ENCODE measurements around the gene OMP.
"Not testable (repeated sequence)": the region's sequence is repeated elsewhere in the genome, so short reads cannot be mapped to it uniquely, and the experiment has no call there.

OMP gene

DNA sequence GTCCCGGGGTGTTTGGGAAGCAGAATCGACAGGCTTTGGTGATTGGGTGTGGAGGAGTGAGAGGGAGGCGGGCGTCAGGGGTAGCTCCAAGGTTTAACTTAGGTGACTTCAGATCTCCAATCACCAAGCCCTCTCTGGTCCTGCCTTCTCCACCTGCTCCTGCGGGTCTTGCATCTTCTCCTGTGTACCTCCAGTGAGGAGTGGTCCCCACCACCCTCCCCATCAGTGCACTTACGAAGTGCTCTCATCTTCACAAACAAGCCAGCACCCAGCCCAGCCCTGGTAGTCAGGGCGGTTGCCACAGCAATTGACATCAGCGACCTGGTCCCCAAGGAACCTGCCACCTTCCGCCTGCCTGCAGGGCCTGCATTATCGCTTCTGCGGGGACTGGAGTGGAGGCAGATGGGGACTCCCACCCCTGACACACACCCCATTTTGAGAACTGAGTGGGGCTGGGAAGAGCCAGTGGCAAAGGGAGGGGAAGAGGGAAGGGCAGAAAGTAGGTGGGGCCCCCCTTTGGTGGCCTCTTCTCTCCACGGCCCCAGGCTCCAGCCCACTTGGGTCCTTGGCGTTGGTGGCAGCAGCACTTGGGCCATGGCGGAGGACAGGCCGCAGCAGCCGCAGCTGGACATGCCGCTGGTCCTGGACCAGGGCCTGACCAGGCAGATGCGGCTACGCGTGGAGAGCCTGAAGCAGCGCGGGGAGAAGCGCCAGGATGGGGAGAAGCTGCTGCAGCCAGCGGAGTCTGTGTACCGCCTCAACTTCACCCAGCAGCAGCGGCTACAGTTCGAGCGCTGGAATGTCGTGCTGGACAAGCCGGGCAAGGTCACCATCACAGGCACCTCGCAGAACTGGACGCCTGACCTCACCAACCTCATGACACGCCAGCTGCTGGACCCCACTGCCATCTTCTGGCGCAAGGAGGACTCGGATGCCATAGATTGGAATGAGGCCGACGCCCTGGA, at the start of gene OMP:
TSS of gene OMP (plus strand) at position 595 of the 965 bp plus-strand sequence. CDS start at position 595, 0 bp downstream.
- DNase-seq = no peak

DNA sequence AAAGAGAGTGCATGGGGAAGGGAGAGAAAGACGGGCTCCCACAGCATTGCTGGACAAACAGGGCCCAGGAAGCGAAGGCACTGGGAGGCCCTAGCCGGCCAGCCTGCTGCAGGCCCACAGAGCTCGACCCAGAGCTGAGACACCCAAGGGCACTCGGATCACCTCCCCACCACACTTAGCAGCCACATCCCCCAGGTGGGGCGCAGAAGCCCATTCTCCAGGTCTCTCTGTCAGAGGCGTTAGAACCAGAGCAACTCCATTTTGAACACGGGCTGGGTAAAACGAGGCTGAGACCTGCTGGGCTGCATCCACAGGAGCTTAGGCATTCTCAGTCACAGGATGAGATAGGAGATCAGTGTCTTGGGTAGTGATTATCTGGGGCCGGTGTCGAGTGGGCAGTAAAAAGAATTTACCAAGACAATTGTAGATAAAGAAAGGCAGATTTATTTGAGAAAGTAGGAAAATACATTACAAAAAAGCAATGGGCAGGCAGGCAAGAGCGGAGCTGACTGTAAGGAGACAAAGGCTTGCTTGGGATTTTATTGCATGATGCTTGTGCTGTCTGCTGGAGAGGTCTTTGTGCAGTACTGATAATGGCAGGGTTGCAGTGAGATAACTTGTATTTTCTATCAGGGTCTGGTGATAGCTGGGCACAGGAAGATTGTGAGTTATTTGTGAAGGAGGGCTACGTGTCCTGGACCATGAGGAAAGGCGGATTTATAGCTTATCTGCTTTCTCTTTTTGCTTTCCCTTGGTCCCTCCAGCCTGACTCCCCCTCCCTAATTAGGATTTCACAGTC, 49.2 kb upstream of the OMP start:
- no peak for DNase-seq

DNA sequence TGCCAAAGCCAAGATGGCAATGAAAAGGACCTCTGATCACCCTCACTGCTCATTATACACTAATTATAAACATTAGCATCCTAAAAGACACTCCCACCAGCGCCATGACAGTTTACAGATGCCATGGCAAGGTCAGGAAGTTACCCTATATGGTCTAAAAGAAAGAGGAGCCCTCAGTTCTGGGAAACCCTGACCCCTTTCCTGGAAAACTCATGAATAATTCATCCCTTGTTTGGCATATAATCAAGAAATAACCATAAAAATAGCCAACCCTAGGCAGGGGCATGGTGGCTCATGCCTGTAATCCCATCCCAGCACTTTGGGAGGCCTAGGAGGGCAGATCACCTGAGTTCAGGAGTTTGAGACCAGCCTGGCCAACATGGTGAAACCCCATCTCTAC, 48.6 kb upstream of the OMP start:
- no peak for DNase-seq

GRCh38 chr11:77055101-77055561, 47.5 kb upstream of the OMP start:
- DNase-seq = no peak

- DNase-seq = no peak
Measured at GRCh38 chr11:77055913-77056312, 46.7 kb upstream of the OMP start.

DNA sequence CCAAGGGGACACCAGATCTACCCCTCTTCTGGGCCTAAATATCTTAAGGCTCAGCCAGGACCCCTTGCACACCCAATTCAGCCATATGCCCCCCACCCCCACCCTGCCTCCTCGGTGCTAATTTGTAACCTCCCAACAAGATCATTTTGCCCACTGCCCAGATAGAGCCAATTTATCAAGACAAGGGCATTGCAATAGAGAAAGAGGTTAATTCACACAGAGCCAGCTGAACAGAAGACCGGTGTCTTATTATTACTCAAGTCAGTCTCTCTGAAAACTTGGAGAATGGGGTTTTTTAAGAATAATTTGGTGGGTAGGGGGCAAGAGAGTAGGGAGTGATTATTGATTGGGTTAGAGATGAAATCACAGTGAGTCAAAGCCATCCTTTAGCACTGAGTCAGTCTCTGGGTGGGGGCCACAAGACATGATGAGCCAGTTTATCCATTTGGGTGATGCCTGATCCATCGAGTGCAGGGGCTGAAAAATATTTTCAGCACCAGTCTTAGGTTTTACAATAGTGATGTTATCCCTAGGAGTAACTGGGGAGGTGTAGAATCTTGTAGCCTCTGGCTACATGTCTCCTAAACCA, 45.7 kb upstream of the OMP start:
- DNase-seq = no peak

DNA sequence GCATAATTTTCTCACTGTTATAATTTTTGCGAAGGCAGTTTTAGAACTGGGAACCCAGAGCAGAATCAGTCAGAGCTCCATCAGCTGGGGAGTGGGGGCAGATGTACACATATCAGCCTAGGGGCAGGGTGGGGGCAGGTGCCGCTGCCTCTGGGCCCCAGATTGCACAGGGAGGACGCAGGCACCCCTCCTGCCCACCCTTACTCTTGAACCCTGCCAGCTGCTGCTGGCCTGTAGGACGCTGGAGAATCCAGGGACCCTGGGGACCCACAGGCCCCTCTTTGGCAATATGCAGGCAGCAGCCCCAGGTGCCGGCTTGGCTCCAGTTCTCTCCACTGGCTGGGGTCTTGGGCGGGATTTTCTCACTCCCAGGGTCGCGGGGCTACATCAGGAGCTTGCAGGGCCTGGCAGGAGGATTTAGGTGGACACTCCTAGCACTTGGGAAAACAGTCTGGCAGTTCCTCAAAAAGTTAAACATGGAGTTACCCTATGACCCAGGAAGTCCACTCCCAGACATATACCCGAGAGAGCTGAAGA, 44.6 kb upstream of the OMP start:
- no peak for DNase-seq

GRCh38 chr11:77058900-77059299, 43.7 kb upstream of the OMP start:
- DNase-seq = no peak

DNA sequence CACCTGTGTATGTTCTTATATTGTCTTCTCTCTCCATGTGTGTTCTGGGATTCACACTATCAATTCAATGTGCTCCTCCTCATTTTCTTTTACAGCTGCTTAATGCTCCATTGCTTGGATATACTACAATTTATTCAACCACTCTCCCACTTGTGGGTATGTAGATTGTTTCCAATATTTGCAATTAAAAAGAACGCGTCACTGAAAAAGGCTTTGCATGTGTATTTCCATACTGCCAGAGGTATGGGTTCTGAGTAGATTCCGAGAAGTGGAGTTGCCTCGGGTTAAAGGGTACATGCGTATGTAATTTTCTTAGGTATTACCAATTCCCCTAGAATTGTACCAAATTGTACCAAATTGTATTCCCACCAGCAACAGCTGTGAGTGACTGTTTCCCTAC, 42.8 kb upstream of the OMP start:
- DNase-seq = no peak

DNA sequence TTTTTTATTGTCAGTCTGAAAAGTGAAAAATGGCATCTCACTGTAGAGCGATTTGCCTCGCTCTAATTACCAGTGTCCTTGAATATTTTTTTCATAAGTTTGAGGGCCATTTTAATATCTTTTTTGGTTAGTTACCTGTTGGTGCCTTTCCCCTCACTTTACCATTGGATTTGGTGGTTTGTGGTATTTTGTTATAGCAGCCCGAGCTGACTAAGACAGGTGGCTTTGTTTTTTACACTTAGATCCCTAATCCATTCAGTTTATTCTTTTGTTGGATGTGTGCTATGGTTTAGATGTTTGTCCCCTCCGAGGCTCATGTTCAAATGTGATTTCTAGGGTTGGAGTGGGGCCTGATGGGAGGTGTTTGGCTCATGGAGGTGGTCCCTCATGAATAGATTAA, 42.4 kb upstream of the OMP start:
- no peak for DNase-seq

DNA sequence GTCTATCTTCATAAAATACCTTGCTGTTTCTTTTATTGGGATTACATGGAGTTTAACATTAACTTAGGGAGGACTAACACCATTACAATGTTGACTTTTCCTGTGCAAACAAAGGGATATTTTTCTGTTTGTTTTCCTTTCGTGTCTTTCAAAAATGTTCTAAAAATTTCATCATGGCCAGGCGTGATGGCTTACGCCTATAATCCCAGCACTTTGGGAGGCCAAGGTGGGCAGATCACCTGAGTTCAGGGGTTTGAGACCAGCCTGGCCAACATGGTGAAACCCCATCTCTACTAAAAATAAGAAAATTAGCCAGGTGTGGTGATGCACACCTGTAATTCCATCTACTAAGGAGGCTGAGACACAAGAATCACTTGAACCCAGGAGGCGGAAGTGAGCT, 41.4 kb upstream of the OMP start:
- not testable (repeated sequence) for DNase-seq

DNA sequence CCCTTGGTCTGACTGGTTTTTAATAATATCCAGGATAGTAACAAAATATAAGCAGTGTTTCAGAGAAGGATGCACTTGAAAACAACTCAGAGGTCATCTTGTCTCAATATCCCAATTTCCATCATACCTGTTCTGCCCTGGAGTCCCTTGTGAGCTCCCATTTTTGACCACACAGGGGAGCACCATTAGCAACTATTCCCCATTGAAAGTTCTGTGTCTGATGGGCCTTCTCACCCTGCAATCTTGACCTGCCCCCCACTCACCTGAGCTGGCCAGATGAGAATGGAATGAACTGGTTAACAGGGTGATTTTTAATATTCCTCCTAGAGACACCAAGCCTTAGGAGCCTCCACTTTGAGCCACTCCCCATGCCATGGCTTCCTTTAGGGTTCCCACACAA, 39.7 kb upstream of the OMP start:
- DNase-seq = no peak

DNA sequence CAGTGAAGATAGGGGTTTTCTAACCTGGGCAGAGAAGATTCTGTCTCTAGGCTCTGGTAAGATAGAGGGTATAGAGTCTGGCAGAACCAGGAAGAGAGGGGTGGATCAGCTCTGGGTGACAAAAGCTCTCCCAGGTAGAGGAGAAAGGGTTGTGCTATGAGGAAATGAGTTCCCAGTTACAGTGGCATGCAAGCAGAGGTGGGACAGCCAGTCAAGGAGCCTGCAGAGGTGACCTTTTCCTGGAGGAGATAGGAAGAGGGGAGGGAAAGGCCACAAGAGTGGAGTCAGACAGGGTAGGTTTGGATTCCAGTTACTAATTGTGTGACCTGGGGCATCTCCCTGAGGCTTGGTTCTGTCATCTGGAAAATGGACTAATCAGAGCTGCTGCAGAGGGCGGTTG, 39.2 kb upstream of the OMP start:
- no peak for DNase-seq

DNA sequence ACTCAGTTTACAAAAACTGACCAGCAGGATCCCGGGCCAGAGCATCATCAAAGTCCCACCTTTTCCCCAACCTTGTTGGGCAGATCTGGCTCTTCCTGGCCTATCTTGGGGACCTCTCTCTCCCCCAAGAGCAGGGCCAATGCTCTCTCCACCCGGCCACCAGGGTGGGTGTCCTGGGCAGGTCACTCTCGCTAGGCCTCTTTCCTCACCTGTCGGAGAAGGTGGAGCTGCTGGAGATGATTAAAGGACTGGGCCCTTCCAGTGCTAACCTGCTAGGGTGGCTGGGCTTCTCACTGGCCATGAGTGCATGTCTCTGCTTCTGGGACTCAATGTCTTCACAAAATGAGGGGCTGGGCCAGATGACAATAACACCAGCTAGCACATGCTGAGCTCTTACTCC, 38.8 kb upstream of the OMP start:
- no peak for DNase-seq

- DNase-seq = no peak
Measured at GRCh38 chr11:77064648-77065217, 37.9 kb upstream of the OMP start.

- DNase-seq = peak; percentile 81 to 84 (median 82)
Measured at GRCh38 chr11:77065878-77066228, 36.8 kb upstream of the OMP start.

- DNase-seq = peak; percentile 93 to 98 (median 96)
Measured at GRCh38 chr11:77066229-77067042, 36.2 kb upstream of the OMP start, which contains the start of gene CAPN5. Gene CAPN5 (plus strand): TSS chr11:77066971. CDS start chr11:77084887, 17,916 bp downstream.

DNA sequence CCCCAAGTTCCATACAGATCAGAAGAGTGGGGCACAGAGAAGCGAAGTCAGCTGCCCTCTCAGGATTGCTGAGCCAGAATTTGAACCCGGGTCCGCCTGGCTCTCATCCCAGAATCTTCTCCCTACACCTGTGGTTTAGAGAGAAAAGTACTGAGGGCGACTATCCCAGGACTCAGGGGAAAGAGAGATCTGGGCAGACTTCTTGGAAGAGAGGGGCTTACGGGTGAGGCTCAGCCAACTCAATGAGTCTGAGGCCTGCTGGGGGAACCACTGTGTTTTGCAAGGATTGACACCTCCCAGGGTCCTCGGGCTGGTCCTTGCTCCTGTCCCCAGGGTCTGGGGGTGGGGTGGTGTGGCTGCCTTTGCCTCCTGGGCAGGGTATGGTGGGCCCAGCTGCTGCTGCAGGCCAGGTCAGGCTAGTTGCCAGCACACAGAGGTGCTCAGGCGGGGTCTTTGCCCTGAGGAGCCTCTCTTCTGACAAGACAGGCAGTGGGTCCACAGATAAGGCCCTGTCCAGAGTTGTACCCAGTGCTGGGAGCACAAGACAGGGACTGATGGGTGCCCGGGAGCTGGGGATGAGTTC, 34.7 kb upstream of the OMP start:
- no peak for DNase-seq

DNA sequence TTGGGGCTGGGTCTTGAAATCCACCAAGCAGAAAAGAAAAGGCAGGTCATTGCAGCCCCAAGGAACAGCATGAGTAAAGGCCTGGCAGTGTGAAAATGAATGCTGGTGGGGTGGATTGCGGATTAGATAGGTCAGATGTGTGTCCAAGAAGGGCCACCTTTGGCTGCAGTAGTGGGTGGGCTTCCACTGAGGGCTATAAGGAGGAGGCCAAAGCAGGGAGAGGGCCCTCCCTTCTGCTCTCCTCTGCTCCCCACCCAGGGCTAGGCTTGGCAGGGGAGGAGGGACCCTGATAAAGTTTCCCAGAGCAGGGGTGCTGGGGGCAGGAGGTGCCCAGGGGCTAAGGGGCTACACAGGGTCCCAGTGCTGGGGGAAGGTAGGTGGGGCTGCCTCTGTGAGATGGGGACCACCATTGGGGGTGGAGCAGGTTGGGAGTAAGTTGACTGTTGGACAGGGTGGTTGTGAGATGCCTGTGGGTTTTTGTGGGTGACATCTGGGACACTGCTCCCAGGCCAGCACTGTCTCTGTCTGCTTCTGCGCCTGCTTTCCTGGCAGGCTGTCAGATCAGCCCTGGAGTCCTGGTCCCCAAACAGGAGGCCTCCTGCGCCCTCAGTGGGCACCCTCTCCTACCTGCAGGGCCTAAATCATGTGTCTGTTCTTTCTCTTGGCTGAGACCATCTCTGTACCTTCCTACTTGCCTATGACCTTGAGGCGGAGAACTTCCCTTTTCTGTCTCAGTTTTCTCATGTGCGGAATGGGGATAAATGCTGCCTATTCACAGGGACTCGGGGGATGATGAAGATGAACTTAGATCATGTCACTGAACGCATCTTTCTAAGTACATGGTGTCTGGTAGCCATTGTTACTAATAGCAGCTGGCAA, 33.9 kb upstream of the OMP start:
- DNase-seq = no peak

DNA sequence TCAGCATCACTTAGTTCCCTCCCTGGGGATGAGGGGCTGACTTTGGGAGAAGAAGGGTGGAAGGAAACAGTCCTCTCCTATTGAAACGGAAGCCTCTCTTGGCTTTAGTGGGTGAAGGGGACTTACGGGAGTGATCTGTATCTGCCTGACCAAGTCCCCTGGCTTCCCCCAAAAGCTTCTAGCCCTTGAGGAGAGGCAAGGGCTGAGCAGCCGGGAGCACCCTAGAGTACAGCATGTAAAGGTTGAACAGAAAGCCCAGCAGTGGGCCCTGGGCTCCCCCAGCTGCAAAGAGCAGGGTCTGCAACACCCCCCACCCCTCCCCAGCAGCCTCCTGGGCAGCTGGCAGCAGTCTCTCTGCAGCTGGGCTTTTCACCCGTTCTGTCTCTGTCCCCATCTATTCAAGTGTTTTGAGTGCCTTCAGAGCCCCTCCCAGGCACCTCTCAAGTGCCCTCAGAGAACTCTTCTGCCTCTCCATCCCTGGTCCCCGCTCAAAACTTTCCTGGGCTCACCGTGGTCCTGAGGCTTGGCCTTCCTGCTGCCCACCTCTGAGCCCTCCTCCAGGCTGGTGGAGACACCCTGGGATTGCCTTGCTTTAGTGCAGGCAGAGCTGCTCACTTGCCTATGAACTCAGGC, 33.2 kb upstream of the OMP start:
- no peak for DNase-seq

Measured in suppressor macrophage treated with lipopolysaccharide for 1 hour (primary cell).